GM21390 (cell line): ENCODE results near the gene KIAA1549.
"Not testable (repeated sequence)": the region's sequence is repeated elsewhere in the genome, so short reads cannot be mapped to it uniquely, and the experiment has no call there.

Experiments used
- ATAC-seq: cut with Tn5 transposase; IDR thresholded peaks from one replicate; pipeline ENCODE4 v1.9.1; 2021; ENCODE audit not compliant: unreplicated experiment

KIAA1549 gene

DNA sequence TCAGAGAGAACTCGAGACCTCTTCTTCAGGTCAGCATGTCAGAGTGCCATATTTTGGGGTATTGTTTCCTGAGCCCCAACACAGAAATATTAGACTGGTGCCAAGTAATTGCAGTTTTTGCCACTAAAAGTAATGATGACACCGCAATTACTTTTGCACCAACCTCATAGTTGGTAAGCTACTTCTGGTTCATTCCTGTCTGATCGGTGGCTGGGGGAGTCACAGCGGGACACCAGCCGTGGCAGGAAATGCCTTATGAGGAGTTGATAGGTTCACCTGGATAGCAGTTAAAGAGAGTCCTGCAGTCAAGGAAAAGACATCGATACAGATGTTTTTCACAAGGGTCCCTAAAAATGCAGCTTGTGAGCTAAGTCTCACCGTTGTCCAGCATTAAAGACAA, 159.3 kb downstream of the KIAA1549 start:
- ATAC-seq: no peak

DNA sequence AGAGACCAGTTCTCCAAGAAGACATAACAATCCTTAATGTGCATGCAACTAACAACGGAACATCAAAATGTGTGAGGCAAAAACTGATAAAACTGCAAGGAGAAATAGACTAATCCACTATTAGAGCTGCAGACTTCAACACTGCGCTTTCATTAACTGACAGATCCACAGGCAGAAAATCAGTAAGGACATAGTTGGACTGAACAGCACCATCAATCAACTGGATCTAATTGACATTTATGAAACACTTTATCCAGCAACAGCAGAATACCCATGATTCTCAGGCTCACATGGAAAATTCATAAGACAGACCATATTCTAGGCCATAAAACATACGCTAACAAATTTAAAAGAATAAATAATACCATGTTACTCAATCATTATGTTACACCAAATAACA, 161.6 kb downstream of the KIAA1549 start:
- no peak for ATAC-seq

DNA sequence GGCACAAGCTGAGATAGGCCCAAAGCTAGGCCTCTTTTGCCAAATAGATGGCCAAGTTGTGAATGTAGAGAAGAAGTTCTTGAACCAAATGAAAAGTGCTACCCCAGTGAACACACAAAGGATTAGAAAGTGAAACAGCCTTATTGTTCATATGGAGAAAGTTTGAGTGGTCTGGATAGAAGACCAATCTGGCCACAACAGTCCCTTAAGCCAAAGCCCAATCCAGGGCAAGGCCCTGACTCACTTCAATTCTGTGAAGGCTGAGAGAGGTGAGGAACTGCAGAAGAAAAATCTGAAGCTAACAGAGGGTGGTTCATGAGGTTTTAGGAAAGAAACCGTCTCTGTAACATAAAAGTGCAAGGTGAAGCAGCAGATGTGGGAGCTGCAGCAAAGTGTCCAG, 164.5 kb downstream of the KIAA1549 start:
- no peak for ATAC-seq

DNA sequence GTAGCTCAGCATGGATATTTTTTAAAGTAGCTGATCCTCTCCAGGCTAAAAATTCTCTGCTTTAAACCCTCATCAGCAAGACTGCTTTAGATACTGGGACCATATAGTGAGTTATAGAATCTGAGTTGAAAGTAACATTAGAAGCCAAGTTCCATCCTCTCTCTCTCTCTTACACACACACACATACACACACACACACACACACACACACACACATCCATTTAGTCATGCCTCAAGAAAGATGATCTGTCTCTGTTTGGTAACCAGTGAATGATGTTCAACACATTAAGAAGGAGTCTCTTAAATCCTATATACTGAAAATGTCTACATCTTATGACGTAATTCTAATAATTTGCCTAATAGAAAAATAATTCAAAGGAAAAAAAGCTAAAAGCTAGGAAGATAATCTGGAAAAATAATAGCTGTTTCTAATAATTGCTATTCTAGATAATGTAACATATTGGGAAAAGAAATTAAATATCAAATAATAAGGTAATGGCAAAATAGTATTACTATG, 166.3 kb downstream of the KIAA1549 start:
- no peak for ATAC-seq

DNA sequence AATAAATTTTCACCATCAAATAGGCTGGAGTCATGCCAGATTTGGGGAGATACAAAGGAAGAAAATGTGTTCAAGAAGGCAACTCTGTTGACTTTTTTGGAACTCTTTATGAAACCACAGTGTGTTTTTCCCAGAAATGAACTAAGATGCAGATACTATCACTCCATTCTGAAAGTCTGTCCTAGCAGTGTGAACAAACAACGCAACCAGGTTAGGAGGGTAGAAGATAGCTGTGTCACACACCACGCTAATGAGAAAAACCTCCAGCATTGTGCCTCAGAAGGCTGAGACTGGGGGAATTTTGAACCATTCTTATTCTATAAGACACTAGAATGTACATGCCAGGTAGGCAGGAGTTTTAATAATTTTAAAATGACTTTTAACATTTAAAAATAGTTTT, 167.2 kb downstream of the KIAA1549 start:
- ATAC-seq: no peak

DNA sequence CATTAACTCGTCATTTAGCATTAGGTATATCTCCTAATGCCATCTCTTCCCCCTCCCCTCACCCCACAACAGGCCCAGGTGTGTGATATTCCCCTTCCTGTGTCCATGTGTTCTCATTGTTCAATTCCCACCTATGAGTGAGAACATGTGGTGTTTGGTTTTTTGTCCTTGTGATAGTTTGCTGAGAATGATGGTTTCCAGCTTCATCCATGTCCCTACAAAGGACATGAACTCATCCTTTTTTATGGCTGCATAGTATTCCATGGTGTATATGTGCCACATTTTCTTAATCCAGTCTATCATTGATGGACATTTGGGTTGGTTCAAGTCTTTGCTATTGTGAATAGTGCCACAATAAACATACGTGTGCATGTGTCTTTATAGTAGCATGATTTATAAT, 169.9 kb downstream of the KIAA1549 start:
- not testable (repeated sequence) for ATAC-seq

DNA sequence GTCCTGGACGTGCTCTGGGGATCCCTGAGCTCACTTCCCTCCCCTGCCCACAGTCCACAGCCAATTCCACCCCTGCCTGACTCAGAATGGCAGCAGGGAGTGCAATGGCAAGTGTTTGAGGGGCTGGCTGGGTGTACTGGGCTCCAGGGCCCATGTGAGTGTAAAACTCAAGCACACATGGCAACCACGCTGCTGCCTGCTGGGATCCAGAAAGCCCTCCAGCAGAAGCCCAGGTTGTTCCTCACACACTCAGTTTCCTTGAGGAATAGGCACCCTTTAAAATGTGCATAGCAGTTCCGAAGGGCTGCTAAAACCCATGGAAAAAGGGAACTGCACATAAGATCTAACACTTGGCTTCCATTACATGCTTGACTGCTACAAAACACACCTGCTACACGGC, 171.8 kb downstream of the KIAA1549 start:
- ATAC-seq: no peak

DNA sequence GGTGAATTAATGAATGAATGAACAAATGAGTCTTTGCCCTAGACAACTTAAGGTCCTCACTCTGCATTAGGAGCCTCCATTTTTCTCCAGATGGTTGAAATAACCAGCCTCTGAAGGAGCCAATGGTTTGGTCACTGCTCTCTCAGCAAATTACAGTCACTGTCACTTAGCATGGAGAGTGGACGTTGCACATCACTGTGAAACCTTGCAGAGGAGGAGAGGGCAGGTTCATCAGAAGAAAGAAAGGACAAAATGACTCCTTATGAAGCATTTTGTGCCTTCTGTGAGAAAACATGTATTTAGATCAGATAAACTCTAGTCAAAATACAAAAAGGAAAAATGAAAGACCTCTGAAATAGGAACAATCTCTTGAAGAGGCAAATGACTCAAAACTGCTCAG, 176.6 kb downstream of the KIAA1549 start:
- no peak for ATAC-seq

DNA sequence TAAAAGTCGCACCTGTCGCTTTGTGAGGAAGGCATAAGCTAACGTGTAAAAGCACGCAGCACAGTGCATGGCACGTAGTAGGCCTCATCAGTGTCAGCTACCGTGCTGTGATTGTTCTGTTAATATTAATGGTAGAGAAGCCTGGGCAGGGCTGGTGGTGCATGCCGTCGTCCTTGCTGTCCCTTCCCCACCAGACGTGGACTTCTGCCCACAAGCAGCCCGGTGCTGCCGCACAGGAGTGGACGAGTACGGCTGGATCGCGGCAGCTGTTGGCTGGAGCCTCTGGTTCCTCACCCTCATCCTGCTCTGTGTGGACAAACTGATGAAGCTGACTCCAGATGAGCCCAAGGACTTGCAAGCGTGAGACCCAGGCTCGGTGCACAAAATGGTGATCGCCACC, 178.5 kb downstream of the KIAA1549 start:
- no peak for ATAC-seq

DNA sequence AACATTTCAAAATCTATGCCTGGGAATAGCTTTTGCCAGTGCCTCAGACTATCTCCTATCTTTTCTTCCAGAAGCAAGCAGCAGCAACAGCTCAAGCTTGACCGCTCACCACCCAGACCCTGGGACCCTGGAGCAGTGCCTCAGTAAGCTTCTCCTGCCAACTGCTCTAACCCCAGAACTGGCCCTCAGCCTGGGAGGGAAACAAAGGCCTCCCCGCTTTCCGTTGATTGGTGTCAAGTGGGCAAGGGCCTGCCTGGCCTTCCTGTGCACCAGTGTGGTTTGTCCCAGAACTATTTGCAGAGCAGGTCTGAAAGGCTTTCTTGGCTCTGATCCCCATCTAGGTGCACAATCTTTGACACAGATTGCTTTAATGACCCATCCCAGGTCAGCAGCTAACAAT, 179.9 kb downstream of the KIAA1549 start:
- no peak for ATAC-seq

DNA sequence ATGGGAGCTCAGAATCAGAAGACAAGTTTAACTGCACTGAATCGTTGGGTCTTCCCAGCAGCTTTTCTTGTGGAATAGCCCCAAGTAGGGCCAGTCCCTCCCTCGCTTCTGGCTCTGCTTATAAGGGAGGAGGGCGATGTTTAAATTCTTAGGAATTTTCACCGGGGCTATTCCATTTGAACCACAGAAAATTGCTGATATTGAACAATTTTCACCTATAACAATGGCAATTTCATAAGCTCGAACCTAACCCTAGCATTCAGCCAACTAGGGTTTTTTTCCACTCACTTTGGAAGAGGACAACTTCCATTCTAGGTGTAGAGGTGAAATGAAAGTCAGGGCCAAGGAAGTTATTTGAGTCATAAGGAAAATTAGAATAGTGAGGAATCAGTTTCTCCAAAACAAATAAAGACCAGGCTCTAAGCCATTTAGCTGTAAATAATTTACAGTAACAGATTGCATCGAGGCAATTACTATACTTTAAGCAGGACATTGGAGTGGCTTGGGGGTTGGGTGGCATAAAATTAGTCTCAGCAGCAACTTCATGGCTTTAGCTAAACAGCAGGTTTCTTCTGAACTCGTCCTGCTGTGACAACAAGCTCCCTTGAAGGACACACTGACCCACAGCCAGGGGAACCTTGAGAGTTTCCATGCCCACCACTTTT, 181.7 kb downstream of the KIAA1549 start:
- ATAC-seq: no peak

DNA sequence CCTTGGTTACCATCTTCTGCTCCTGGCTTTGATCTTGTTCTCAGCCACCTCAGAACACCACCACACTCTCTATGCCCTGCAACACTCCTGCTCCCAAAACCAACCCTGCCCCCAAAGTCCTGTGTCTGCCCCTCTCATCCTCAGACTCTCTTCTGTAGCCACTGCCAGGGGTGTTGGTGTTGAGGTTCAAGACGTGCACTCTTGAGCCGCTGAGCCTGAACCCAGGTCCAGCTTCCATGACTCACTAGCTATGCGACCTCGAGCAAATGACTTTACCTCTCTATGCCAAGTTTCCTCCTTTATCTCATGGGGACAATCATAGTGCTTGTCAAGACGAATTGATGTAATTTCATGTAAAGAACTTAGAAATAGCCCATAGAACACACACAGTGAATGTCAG, 182.4 kb downstream of the KIAA1549 start:
- ATAC-seq: no peak

DNA sequence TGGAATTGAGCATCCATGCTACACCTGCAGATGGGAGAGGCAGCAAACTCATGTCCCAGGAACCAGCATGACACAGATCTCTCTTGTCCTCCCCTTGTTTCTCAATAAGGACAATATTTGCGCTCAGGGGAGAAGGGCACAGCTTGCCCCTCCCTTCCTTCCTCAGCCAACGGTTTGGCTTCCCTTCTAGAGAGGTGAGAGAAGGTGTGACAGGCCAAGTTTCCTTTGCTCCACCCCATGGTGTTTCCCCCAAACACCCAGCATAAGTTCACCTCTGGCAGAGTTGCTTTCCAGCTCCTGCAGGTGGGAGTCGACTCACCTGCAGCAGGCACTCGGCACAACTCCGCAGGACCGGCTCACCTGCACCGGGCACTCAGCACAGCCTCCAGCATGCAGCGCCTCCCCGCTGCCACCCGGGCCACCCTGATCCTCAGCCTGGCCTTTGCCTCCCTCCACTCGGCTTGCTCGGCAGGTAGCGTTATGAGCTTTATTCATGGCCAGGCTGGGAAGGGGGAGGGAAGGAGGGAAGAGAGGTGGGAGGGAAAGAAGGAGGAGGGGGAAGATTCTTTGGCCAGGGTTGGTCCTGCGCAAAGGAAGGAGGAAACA, 183.4 kb downstream of the KIAA1549 start, which contains the start of the genes ATP6V0A4 and TMEM213:
Gene ATP6V0A4, minus strand, starts transcription at position 482 of the 606 bp plus-strand sequence. CDS start 26,949 bp downstream, outside the sequence.
Gene TMEM213, plus strand, starts transcription at position 280 of the 606 bp plus-strand sequence. Its CDS starts 111 bp downstream, at position 391.
- no peak for ATAC-seq

DNA sequence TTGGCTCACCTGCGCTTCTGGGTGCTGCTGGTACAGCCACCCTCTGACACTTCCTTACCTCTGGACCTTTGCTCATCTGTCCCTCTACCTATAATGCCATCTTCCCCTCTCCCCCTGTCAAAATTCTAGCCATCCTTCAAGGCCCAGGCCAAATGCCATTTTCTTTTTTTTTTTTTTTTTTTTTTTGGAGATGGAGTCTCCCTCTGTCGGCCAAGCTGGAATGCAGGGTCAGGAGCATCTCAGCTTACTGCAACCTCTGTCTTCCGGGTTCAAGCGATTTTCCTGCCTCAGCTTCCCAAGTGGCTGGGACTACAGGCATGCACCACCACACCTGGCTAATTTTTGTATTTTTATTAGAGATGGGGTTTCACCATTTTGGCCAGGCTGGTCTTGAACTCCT, 184.1 kb downstream of the KIAA1549 start:
- ATAC-seq: not testable (repeated sequence)

DNA sequence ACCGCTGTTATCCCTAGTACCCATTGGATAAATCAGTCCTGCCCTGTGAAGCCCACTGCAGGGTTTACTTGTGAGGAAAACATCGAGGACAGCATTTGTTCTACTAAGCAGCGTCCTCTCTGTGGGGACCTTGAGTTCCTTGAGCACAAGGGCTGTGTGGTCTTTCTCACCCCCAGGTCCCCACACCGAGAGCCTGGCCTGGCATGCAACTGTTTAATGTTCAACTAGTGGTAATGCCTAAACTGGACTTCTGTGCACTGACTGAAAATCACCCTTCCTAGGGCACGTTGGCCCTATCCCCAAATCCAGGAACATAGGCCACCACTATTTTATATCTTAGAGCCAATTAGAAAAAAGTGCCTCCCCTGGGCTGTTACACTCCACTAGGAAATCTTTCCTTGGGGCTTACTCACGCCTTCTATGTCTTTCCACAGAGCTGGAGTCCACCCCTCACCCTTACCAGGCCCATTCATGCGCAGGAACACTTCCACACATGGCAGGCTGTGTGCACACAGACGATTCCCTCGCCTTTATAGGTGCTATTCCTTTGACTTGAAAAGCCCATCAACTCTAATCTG, 185.1 kb downstream of the KIAA1549 start:
- ATAC-seq: no peak

DNA sequence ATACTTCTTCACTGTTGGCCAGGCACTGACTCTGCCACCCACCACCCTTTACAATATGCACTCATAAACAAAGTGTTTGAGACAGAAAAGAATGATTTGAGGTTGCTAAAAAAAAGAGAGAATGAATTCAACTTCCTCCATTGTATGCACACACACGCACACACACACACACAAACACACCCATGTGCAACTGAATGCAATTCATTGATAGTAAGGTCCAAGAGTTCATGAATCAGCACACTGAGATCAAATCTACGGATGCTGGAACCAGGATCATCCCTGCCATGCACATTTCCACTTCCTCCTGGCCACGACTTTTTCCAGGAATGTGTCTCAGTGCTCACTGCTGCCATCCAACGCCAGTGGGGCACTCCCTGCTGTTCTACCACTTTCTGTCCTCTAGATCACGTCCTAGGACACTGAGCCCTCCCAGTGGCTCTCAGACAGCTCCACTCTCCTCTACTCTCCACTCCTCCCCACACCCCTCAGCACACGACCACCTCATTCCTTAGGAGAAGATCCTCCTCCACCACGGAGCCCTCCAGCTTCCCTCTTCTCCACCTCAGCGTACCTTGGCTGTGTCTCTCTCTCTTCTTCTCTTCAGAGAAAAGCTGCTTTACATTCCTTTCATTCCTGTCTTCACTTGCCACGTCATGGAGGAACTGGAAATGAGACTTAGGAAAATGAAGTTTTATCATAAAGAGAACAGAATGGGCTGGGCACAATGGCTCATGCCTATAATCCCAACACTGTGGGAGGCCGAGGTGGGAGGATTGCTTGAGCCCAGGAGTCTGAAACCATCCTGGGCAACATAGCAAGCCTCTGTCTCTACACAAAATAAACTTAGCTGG, 195.4 kb downstream of the KIAA1549 start:
- no peak for ATAC-seq

DNA sequence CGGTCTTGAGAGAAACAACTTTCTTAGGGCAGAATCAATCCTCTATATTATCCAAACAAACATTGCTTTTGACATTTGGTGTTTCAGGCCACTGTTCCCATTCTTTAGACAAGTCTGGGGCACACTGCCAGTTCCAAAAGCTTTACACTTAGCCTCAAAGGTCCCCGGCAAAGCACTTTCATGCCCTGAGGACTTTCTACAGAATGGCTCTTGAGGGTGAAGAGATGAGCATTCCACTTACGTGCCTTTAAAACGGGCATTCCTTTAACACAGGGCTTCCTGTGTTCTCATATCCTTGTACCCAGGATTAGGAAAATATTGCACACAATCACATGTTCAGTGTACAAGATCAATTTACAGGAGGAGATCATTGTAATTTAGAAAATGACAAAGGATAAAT, 196.5 kb downstream of the KIAA1549 start:
- ATAC-seq: no peak
